ENCODE data around the gene POM121L12.

- TF ChIP-seq, protein P1, sequence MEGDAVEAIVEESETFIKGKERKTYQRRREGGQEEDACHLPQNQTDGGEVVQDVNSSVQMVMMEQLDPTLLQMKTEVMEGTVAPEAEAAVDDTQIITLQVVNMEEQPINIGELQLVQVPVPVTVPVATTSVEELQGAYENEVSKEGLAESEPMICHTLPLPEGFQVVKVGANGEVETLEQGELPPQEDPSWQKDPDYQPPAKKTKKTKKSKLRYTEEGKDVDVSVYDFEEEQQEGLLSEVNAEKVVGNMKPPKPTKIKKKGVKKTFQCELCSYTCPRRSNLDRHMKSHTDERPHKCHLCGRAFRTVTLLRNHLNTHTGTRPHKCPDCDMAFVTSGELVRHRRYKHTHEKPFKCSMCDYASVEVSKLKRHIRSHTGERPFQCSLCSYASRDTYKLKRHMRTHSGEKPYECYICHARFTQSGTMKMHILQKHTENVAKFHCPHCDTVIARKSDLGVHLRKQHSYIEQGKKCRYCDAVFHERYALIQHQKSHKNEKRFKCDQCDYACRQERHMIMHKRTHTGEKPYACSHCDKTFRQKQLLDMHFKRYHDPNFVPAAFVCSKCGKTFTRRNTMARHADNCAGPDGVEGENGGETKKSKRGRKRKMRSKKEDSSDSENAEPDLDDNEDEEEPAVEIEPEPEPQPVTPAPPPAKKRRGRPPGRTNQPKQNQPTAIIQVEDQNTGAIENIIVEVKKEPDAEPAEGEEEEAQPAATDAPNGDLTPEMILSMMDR (IDR thresholded peaks at IDR 0.05; ENCODE audit: low read depth, low read length, poor library complexity, severe bottlenecking): no peak
- no peak for TF ChIP-seq EZH2phosphoT487 (IDR thresholded peaks at IDR 0.05; ENCODE audit: borderline replicate concordance, low read length)
Measured at GRCh38 chr7:53013925-53014324, 21.5 kb upstream of the POM121L12 start.
